Suppressor macrophage treated with lipopolysaccharide for 4 hours (primary cell): Measurements from ENCODE around the gene ZMIZ1.

Experiments
- DNase-seq: peaks from one replicate; pipeline ENCODE4 v3.0.0-alpha.2; 2020

ZMIZ1 gene

DNA sequence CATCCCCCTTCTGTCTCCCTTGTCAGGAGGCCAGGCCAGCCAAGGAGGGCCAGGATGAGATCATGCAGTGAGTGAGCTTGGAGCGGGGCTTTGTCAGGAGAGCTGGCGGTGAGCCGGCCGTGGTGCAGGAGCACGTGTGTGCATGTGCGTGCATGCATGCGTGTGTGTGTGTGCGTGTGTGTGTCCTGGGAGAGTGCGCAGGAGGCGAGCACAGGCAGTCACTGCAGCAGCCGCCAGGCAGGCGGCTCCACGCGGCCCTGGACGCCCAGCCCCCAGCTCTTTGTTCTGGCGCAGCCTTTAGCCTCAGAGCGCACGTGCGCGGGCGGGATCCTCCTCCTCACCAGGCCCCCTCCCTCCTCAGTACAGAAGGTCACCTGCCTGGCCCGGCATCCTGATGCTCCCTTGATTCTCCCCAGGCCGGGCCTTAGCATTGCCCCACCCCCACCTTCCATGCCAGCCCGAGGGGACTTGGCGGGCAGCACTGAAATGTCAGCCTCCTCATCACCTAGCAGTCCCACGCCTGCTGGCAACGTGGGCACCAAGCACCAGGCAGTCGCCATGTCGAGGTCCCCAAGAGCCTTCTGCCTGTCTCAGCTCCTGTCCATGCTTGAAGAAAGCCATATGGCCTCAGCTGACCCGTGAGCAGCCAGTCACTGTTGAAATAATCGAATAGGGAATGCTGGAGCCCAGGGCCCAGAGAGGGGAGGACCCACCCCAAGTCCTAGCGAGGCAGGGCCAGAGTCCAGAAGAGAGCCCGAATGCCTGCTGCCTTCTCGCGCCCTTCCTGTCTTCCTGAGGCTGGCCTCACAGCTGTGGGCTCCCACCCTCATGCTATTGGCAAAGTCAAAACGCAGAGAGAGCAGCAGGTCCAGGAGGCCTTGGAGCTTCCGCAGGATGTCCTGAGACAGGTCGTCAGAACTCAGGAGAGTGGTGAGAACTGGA is 152.6 kb downstream of the ZMIZ1 start:
- DNase-seq: no peak

DNA sequence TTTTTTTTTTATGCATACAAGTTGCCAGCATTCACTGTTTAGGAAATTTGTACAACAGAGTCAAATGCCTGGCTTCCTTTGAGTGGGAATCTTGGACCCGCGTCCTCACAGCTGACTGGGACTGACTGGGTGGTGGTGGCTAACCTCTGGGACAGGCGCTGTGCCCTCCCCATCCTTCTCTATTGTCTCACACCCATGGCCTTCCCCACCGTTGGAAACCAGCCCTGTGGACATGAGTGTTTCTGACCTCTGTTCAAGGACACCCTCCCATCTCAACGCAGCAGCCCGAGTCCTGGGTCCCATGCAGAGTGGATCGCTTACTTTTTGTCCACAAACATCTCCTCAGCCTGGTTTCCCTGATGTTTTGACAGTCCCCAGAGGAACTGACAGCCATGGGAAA is 153.4 kb downstream of the ZMIZ1 start:
- DNase-seq: no peak

DNA sequence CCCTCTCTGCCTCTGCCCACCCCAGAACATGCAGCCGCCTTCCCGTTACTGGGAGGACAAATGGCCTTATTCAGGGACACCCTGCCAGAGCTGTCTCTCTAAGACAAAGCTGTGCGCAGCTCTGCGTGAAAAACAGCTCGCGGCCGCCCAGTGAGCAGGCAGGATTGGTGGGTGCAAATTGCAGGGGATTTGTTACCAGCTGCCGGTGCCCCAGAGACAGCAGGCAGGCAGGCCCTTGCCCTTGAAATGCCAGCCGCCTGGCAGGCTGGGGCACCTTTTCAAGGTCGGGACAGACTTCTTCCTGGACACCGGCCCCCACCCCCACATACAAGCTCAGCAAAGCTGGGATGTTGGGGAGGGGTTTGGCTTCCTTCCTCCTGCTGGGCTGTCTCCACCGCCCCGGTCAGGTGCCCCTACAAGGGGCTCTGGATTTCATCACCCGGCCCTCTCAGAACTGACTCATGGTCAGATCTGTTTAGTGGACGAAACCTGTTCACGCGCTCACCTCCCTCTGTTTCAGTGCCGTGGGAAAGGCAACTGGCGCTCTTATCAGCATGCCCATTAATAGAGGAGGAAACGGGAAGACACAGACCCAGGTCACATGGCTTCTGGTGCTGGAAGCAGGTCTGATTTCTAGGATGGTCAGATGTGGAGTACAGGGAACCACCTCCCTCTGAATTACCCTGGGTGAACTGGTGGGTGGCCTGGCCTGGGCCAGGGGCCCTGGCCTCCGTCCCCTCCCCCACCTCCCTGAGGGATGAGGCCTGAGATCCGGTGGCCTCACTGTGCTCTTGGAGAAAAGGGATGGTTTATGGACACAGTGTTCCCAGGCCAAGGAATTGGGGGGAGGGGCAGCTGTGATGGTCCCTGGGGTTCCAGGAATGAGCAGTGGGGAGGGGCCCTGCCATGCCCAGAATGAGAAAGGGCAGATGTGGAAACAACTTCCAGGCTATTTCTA is 154.6 kb downstream of the ZMIZ1 start:
- DNase-seq: no peak

DNA sequence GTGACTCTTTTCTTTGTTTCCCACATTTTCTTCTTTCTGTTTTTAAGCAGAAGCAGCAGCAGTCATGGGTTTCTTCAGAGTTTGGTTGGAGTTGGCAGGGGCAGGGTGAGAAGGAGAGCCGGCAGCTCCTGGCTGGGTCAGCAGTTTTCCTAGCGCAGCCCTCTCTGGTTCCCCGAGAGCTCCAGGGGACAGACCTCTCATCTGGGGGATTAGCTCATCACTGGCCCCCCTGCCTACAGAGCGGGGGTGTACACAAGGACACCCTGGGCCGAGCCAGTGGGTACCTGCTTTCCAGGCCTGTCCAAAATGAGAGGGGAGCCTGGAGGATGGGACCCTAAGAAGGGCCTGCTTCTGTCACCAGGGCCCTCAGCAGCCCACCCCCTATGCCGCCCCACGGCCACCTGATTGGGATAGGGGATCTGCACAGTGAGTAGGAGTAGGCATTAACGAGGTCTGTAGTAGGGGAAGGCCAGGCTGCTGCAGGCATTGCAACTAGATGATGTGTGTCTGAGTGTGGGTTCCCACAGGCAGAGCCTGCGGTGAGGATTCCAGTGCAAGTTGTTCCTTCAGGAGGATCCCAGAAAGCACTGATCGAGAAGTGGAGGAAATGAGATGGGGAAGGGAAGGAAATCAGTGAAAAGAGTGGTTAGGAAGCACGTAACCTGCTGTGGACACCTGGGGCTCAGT is 155.6 kb downstream of the ZMIZ1 start:
- no peak for DNase-seq

DNA sequence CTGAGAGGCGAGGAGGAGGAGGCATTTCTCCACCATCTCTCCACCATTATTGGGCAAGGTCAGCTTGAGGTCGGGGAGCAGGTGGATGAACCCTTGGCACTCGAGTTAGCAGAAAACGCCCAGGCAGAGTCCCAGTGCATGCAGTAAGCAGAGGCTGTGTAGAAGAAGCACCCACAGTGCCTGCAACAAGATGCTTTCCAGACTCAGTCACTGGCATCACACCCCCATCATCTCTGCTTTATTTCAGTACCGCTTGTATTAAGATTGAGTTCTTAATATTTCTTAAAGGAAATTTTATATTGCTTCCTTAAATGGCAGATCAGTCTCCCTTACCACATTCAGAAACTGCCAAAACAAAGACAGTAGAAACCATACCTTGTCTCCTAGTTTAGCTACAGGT is 156.2 kb downstream of the ZMIZ1 start:
- no peak for DNase-seq

DNA sequence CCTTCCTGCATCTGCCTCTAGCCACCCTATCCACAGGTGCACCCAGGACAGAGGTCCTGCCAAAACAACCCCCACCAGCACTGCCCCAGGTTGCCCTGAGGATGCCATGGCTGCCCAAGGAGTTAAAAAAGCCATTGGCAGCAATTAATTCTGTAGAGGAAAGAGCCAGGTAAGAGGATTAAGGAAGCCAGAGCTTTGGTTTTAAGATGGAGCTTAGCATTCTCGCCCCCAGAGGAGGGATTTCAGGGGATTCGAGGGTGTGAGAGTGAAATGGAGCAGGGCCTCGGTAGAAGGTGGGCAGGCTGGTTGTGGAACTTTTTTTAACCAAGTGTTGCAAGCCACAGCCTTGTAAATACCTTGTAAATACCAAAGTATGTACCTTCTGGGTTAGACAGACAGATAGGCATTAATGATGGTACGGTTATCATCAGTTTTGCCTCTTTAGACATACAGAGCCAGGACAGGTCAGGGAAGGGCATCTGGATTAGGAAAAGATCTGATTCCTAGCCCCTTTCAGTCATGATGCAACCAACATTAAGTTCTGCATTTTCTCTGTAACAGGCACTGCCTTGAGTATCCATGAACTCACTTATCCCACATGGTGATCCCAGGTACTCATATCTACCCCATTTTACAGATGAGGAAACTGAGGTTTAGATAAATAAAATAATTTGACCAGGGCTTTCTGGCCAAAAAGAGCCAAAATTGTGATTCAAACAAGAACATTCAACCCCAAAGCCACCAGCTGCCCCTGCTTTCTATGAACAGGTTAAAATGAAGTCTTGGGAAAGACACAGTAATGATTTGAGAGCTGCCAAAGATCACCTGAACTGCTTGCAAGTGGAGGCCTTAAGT is 157.9 kb downstream of the ZMIZ1 start:
- no peak for DNase-seq

DNA sequence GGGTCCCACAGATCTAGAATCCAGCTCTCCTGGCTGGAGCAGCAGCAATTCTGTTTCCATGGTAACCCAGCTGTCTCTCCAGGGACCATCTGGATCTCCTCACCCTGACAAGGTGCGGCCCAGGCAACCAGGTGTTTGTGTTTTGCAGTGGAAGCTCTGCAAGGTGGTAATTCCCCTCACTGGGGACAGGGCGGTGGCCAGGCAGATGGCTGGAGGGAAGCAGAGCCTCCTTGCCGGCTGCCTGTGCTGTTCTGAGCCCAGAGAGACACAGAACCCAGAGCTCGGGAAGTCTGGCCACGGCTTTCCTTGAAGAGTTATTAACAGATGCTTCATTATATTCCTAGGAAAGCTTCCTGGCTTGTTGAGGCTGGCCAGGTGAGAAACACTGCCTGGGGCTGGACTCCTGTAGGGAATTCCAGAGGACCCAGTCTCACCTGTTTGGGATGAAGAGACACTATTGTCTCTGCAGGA is 160.3 kb downstream of the ZMIZ1 start:
- no peak for DNase-seq

DNA sequence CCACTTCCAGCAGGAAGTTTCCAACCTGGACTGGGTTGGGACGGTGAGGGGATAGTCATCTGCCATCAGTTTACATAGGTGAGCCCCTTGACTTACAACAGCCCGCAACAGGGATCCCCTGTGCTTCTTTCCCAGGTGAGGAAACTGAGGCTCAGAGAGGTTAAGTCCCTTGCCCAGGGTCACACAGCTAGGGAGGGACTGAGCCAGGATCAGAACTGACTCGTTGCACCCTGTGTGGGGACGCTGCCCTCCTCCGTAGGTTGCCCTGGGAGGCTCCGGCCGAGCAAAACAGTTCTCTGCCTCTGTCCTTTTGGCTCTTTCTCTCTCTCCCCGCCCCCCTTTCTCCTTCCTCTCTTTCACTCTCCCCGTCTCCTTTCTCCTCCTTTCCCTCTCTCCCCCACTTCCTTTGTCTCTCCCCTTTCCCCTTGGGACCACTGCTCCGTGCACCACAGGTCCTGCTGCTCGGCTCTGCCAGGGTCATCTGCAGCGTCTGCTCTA is 161.1 kb downstream of the ZMIZ1 start:
- DNase-seq: no peak

DNA sequence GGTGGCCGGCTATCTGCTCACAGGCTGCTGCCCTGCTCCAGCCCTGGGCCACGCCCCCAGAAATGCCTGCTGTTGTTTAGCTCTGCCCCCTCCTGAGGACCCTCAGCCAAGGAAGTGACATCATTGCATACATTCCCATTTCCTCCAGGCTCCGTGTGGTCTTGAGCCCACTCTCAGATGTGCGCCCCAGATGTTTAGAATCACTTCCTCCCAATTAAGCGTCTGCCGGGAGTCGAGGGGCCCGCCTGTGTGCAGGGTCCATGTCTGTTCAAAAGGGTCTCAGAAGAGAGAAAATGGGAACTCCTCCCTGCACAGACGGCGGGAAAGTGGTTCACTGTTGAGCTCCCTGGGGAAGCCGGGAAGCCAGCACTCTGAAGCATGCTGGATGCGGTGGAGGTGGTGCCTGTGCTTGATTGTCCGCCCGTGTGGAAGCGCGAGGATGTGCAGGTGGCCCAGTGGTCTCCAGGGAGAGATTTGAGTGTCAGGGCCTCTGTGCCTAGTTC is 161.6 kb downstream of the ZMIZ1 start:
- DNase-seq: no peak

DNA sequence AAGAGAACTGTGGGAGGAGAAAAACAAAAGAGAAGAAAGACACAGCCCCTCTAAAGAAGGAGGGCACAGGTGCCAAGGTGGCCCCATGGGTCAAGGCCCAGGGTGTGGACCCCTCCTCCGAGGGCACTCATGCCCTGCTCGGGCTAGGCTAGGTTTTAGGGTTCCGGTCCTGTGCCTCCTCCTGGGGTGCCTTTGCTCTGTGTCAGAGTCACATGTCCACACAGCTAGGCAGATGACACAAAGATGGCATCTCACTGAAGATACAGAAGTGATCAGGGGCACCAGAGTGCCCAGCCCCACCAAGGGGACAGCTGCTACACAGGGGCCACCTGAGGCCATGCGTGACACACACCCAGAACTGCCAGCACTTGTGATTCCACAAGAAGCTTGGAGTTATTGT is 162.1 kb downstream of the ZMIZ1 start:
- DNase-seq: no peak

DNA sequence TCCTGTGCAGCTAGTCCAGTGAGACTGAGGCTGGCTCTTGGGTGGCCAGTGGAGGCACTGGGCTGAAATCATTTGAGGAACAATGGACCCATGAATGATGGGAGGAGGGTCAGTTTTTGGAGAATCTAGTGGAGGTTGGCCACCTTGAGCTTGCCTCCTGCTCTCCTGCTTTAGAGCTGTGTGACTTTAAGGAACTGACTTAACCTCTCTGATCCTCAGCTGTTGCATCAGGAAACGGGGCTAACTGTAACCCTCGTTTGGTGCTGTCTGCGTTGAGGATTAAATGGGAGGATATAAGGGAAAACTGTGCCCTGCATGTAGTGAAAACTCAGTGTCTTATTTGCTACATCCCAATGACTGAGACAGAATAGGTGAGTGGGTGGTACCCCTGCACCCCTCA is 163.1 kb downstream of the ZMIZ1 start:
- DNase-seq: no peak

DNA sequence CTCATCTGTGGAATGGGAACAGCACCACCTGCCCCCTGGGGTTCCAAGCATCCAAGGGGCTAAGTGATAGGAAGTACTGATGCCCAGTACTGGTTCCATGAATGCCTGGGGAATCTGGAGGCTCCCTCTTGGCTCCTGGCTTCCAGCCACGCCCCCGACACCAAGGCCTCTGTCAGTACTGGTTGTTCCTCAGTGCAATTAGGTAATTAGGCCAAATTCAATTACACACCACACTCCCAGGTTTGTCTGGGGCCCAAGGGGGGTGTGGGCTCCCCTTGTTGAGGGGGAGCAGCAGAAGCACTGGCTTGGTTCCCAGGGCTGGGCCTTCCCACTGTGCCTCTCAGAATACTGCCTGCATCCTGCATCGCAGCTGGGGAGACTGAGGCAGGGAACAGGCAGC is 164.1 kb downstream of the ZMIZ1 start:
- no peak for DNase-seq

DNA sequence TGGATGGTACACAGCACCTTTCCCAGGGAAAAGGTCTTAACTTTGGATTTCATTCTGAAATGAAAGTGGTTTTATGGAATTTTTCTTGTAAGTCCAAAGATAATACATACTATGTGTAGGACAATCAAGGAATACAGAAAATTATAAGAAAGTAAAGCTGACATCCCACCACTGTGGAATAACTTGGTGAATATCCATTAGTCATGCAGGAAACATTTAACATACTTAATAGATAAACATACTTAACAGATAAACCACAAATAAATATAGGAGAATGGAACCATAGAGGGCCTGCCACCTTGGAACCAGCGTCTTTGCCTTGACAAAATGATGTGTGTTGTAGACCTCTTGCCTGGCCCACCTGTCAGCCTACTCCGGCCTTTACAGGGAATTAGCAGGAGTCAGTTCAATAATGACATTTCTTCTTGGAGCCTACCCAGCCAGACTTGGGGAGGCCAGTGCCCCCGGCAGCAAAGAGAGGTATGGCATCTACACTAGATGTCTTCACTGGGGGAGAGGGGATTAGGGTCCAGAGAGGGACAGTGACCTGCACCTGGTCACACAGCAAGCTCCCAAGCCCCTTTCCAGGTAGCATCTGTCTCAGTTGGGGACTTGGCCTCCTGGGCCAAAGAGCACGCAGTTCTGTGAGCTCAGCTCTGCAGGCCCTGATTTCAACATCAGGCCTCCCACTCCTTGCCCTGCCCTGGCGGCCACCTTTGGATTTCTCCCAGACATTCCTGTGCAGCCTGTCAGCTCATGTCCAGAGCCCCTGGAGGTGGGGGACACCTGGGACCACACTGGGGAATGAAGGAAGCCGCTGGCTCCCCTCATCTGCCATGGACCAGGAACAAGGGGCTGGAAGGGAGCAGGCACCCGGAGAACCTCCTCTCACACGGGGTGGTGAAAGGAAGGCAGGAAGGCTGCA is 165.9 kb downstream of the ZMIZ1 start:
- DNase-seq: no peak

DNA sequence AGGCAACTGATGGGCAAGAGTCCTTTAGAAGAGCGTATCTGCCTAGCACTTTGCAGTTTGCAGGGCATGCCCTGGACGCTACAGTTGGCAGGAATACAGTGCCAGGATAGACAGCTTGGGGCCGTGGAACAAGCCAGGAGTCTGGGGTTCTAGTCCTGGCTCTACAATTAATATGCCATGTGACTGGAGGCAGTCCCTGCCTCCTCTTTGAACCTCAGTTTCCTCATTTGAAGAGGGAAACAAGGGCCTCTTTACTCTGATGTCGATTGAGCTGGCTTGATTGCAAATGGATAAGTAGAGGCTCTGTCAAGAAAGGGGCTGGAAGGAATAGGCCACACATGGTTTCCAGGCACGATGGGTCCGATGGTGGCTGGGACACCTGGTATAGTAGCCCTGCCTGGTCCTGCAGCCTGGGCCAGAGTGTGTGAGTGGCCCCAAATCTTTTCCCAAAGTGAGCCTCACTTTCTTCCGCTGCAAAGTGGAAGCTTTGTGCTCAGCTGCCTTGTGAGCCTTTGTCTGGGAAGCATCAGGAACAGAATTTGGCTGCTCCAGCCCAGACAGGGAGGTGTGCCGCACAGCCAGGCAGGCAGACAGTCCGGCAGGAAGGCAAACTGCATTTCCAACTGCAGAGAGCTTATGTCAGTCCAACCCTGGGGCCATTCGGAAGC is 167.1 kb downstream of the ZMIZ1 start:
- DNase-seq: no peak

DNA sequence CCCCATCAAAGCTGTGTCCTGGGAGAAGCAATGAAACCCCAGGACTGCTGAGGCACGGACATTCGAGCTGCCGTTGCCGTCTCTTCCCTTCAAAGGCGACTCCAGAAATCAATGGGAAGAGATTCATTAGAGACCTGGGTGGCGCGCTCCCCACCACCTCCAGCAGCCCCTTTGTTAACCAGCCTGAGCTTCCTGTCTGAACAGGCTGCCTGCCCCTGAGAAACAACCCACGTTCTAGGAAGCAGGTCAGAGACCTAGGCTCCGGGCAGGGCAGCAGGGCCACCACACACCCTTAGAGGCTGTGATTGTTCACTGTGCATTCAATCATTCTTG is 167.6 kb downstream of the ZMIZ1 start:
- no peak for DNase-seq

DNA sequence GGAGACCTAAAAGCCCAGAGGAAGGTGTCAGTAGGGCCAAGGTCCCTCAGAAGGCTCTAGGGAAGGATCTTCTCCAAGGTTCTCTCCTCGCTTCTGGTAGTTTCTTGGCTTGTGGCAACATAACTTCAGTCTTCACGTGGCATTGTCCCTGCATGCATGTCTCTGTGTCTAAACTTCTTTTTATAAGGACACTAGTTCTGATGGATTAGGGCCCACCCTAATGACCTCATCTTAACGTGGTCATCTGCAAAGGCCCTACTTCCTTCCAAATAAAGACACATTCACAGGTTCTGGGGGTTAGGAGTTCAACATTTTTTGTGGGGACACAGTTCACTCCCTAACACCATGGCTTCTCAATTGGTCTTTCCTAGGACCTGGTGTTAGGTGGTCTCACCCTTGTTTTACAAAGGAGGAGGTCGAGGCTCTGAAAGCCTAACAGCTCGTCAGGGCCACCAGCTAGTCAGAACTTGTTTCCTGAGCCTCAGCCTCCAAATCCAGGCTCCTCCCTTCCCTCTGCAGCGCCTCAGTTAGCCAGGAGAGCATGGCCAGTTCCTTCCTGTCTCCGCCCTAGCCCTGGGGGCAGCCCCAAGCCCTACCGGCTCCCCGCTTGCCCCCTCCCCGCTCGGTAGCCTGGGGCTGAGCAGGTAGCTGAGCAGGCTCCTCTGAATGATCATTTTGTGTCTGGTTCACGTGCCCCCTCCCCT is 168.8 kb downstream of the ZMIZ1 start:
- DNase-seq: no peak

DNA sequence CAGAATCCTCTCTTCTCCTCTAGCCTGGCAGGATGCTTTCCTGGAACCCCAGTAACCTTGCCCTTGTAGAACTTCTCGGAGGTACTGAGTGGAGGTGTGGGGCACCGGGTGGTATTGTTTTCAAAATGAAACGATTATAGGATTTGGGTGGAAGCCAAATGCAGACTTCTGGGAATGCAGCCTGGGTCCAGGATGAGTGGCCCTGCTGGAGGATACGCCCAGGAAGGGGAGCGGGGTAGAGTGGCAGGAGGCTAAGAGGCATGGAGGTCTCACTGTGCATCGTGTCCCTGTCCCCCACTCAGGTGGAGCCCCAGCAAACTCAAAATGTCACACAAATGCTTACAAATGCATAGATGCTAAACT is 169.4 kb downstream of the ZMIZ1 start:
- no peak for DNase-seq

DNA sequence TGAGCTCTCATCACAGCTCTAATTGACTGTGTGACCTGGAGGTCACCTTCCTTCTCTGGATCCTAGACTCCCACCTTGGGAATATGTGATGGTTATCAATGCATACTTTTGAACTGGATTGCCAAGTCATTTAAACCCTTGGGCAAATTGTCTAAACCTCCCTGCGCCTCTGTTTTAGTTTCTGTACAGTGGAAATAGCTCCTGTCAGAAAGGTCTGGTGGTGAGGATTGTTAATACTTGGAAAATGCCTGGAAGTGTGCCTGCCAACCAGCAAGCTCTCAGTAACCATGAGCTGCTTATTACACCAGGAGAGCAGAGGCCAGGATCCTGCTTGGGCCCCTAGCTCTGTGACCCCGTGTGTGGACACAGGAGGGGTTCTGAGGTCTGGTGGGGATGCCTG is 169.8 kb downstream of the ZMIZ1 start:
- DNase-seq: no peak

DNA sequence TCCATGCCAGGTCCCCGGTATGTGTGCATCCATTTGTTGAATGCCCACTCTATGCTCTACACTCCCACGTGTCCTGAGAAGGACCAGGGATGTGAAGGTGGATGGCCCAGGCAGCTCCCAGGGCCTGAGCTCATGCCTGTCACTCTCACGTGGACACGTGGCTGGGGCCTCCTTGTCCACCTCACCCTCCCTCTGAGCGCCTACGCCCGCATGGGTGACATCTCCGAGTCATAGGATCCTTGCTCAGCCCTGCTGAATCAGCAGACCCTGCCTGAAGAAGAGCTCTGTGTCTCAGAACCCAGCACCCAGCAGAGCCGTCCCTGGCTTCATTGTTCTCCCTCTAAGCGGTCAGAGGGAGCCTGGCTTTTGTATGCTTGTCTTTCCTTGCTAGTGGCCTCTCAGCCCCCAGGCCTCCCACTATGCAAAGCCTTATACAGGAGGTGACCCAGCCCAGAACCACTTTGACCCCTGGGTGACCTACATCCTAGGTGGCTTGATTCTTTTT is 170.6 kb downstream of the ZMIZ1 start:
- peak; percentile 95 for DNase-seq
